ENCODE measurements around the gene GNS.

GRCh38 chr12:64791036-64791435 is 31.8 kb upstream of the GNS start:
- TF ChIP-seq RAD21 (IDR thresholded peaks at IDR 0.05), result no peak
- no peak for TF ChIP-seq CTCF (IDR thresholded peaks at IDR 0.05; ENCODE audit: low read depth, low read length, missing input control)
- no peak for TF ChIP-seq GABPA (IDR thresholded peaks at IDR 0.05 in 1 of 2, conservative IDR thresholded peaks at IDR 0.05 in 1 of 2)
- TF ChIP-seq FOXA1 (IDR thresholded peaks at IDR 0.05), result no peak
- no peak for TF ChIP-seq YY1 (IDR thresholded peaks at IDR 0.05)
- no peak for TF ChIP-seq FOXA2 (IDR thresholded peaks at IDR 0.05)

Data from liver (tissue), 3 donors.